BJ (cell line): ENCODE measurements around the gene RENBP. TPM values are rescaled to one million over a fixed set of nuclear protein-coding genes. Genes with fewer than 3 reads are reported as not detected.

ENCODE experiments used
- CTCF ChIA-PET: fragments of 350-600 bp; formaldehyde crosslinking; extraction: SDS; loops from one replicate; lab custom pipeline; 2021; ENCODE audit warnings: antibody characterized with exemption, inconsistent platforms; lab: Yijun Ruan, JAX
- POLR2A ChIA-PET: fragments of 300-600 bp; sonication (Branson Sonifier 250); formaldehyde crosslinking; extraction: SDS; loops from one replicate; lab custom pipeline; 2021; ENCODE audit warnings: antibody characterized with exemption; lab: Charles Lee
- DNase-seq: peaks from one replicate; pipeline ENCODE4 v3.0.0-alpha.2; 2011; ENCODE audit warnings: low read depth
- H3K27me3 ChIP-seq: 2 replicates; pipeline ENCODE4 v1.6.0; 2011; ENCODE audit warnings: low read length; ENCODE audit not compliant: control insufficient read depth, insufficient read depth
- H3K36me3 ChIP-seq: 2 replicates; pipeline ENCODE4 v1.5.1; 2011; ENCODE audit warnings: low read length; ENCODE audit not compliant: control insufficient read depth, insufficient read depth
- H3K4me3 ChIP-seq: 2 replicates; pipeline ENCODE4 v1.5.1; 2011; ENCODE audit warnings: low read depth, mild to moderate bottlenecking, control low read depth, low read length
- CTCF ChIP-seq: IDR thresholded peaks from 2 replicates; pipeline ENCODE4 v1.5.1; 2011; ENCODE audit warnings: low read depth, mild to moderate bottlenecking, control low read depth, inconsistent platforms, low read length, moderate library complexity; ENCODE audit not compliant: insufficient read depth
- polyA plus RNA-seq: library from polyadenylated mRNA; depleted of rRNA; stranded (reverse); fragments of >200 nt; gene quantifications from 2 replicates; pipeline ENCODE4 v1.2.3, GENCODE V29; 2011

RENBP gene
- polyA plus RNA-seq, 1 experiment, result 0.43 TPM

- CTCF ChIA-PET, result interaction anchor here (0.6 to 4.7 kb wide), 4 partner anchors 14 to 39 kb away, joined by 3 to 19 read pairs (median 4); no protein-coding TSS in a partner anchor
- no peak for TF ChIP-seq CTCF
- Histone ChIP-seq H3K36me3 (peaks cover 14% of the 10 kb centered on the region), H3K27me3 (no peaks in the 10 kb centered on the region), H3K4me3 (no peak overlapping the region)
- no peak for DNase-seq
- POLR2A ChIA-PET, result no interaction called here
These were observed 22.5 kb upstream of the RENBP start for GRCh38 chrX:153966841-153967535.

GRCh38 chrX:153966283-153966688, 21.8 kb upstream of the RENBP start:
- no peak for DNase-seq
- H3K36me3 ChIP-seq, result peaks cover 19% of the 10 kb centered on the region
- POLR2A ChIA-PET, result interaction anchor here (0.6 kb wide), 1 partner anchor 405 kb away, joined by 4 read pairs; no protein-coding TSS in a partner anchor
- H3K4me3 ChIP-seq, result no peak overlapping the region
- no peaks in the 10 kb centered on the region for H3K27me3 ChIP-seq
- no peak for TF ChIP-seq CTCF
- CTCF ChIA-PET, result interaction anchor here (0.8 to 4.7 kb wide), 3 partner anchors 13 to 38 kb away, joined by 3 to 19 read pairs (median 3); no protein-coding TSS in a partner anchor

DNA sequence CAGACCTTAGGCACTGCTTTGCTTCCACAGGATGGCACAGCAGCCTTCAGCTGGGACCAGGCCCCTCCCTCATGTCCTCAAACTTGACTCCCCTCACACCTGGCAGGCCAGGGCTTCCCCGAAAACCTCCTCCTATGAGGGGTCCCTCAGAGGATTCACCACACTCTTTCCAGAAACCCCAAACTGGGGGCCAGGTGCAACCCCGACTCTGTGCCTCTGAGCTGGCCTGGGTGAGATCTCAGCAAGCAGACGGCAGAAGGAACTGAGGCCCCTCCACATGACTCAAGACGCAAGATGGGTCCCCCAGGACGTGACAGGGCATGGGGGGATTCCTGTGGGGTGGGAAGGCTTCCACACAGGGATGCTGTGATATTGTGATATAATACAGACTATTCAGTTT, 21.0 kb upstream of the RENBP start:
- peaks cover 19% of the 10 kb centered on the region for H3K36me3 ChIP-seq
- no peak for DNase-seq
- ChIA-PET POLR2A (no interaction called here), CTCF (no interaction called here)
- H3K27me3 ChIP-seq, result no peaks in the 10 kb centered on the region
- H3K4me3 ChIP-seq, result no peak overlapping the region
- no peak for TF ChIP-seq CTCF

GRCh38 chrX:153964105-153964504, 19.7 kb upstream of the RENBP start:
- CTCF ChIA-PET, result interaction anchor here (0.7 kb wide), 1 partner anchor 128 kb away, joined by 3 read pairs; no protein-coding TSS in a partner anchor
- peaks cover 27% of the 10 kb centered on the region for H3K36me3 ChIP-seq
- no peak for DNase-seq

More at GRCh38 chrX:153964105-153964504, 19.7 kb upstream of the RENBP start:
- H3K27me3 ChIP-seq, result no peaks in the 10 kb centered on the region
- no peak for TF ChIP-seq CTCF
- no peak overlapping the region for H3K4me3 ChIP-seq
- POLR2A ChIA-PET, result no interaction called here
